Measurements from ENCODE around the gene PARD3B.

Gene PARD3B

DNA sequence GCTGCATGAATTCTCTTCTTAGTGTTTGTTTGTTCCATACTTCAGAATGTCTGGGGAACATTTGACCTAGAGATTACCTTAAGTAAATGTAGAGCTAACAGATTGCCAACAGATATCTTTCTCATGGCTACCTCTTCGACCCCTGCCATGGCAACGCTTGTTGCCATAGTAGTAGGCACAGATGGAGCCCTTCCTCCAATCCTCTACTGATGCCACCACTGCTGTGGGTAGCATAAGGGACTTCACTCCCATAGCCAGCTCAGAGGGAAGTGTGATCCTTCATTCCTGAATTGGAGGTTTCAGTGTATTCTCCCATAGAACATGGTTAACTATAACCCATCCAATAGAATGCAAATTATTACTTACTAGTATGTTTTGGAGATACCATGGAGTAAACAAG lies 593.5 kb downstream of the PARD3B start:
- DNase-seq (ENCODE audit: low read depth) = no peak
- H3K4me3 ChIP-seq (ENCODE audit: low read depth, low read length) = no peak overlapping the region
- TF ChIP-seq, protein P1, sequence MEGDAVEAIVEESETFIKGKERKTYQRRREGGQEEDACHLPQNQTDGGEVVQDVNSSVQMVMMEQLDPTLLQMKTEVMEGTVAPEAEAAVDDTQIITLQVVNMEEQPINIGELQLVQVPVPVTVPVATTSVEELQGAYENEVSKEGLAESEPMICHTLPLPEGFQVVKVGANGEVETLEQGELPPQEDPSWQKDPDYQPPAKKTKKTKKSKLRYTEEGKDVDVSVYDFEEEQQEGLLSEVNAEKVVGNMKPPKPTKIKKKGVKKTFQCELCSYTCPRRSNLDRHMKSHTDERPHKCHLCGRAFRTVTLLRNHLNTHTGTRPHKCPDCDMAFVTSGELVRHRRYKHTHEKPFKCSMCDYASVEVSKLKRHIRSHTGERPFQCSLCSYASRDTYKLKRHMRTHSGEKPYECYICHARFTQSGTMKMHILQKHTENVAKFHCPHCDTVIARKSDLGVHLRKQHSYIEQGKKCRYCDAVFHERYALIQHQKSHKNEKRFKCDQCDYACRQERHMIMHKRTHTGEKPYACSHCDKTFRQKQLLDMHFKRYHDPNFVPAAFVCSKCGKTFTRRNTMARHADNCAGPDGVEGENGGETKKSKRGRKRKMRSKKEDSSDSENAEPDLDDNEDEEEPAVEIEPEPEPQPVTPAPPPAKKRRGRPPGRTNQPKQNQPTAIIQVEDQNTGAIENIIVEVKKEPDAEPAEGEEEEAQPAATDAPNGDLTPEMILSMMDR (IDR thresholded peaks at IDR 0.05; ENCODE audit: insufficient read depth, low read depth, low read length, missing control alignments) = no peak

DNA sequence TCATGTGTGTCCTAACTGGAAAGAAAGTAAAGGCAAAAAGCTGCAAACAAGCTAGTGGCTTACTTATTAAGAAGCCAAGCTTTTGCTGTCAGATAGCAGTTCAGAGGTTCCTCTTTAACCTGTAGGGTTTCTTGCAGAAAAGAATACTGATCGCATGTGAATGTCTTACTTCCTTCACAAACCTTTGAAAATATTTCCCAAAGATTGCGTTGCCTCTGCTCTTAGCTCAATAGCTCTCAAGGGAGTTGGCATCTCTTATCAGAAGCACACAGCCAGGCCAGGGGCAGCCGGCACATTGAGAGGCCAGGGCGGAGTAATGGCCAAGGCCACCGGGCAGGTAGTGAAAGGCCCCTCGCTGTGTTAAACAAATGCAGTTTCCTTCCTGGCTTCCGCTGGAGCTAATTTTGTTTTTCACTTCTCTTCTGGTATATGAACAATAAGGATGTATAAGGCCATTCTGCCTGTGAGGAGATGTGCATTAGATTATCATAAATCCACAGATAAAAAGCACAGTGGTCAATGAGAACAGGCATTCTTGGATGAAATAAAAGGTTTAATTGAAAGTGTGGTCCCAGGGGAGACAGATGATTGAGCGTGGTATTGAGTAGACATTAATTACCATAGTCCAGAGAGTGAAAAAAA lies 594.7 kb downstream of the PARD3B start:
- no peak for DNase-seq (ENCODE audit: low read depth)
- TF ChIP-seq, protein P1 (IDR thresholded peaks at IDR 0.05; ENCODE audit: insufficient read depth, low read depth, low read length, missing control alignments) = no peak
- H3K4me3 ChIP-seq (ENCODE audit: low read depth, low read length) = no peak overlapping the region

DNA sequence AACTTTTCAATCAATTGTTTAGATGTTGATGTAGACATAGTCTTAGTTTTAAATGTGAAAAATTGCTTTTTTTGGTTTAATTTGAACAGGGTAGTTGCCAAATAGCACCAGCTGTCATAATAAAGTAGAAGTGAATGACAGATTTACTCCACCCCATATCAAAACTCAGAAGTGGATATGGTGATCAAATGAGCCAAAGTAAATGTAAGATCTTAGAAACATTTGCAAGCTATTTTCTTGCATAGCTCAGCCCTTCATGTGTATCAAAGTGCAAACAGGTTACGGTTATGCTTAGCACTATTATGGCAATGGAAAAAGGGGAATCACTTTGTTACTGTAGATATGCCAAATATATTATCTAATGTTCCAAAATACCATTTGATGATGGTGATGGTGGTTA lies 596.1 kb downstream of the PARD3B start:
- DNase-seq (ENCODE audit: low read depth) = no peak

DNA sequence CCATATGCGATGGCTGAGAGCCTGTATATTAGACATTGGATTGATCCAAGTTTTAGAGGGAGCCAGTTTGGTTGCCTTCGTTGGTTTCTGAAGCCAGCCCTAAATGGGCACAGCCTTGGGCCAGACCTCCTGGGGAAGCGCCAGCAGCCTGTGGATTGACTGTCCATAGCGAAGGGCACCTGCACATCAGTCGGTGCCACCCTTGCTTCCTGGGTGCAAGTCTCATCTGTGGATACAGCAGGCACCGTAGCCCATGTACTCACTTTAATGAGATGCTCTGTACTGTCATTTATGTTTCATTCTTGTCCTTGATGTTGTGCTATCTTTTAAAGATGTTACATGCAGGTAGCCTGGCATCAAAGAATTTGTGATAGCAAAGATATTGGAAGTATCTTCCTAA lies 600.6 kb downstream of the PARD3B start:
- DNase-seq (ENCODE audit: low read depth) = no peak
- H3K4me3 ChIP-seq (ENCODE audit: low read depth, low read length) = no peak overlapping the region
- TF ChIP-seq, protein P1 (IDR thresholded peaks at IDR 0.05; ENCODE audit: insufficient read depth, low read depth, low read length, missing control alignments) = no peak

More for the DNA sequence above, 596.1 kb downstream of the PARD3B start:
- no peak overlapping the region for H3K4me3 ChIP-seq (ENCODE audit: low read depth, low read length)
- TF ChIP-seq, protein P1 (IDR thresholded peaks at IDR 0.05; ENCODE audit: insufficient read depth, low read depth, low read length, missing control alignments) = no peak

DNA sequence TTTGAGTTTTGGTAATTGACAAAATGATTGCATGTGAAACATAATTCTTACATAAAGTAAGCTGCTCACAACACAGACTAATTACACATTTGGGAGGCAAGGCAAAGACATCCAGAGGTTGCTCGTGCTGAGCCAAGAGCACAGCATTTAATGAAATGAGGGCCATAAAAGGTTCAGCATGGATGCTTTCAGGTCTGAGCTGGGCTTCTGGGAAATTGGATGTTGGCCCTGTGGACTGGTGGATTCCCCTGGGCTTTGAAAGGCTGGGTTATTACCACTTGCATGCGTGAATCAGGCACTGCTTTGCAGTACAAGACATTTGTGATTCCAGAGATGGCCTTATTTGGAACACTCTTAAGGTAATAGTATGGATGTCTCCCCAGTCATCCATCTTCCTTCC lies 603.5 kb downstream of the PARD3B start:
- no peak overlapping the region for H3K4me3 ChIP-seq (ENCODE audit: low read depth, low read length)
- no peak for DNase-seq (ENCODE audit: low read depth)
- TF ChIP-seq, protein P1 (IDR thresholded peaks at IDR 0.05; ENCODE audit: insufficient read depth, low read depth, low read length, missing control alignments) = no peak

DNA sequence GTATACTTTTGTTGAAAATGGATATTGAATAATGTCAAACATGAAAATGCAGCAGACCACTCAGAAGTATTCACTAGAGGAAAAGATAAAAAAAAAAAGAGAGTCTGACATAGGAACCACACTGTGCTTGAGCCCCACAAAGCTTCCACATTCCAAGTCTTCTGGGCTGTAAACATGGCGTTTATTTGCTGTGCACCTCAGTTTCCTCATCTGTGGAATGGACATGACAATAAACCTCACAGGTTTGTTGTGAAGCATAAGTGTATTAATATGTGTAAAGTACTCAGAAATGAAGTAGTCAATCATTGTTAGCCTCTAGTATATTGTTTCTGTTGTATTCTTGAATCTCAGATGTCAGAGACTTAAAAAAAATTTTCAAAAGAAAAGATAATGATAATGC lies 611.2 kb downstream of the PARD3B start:
- no peak overlapping the region for H3K4me3 ChIP-seq (ENCODE audit: low read depth, low read length)
- TF ChIP-seq, protein P1 (IDR thresholded peaks at IDR 0.05; ENCODE audit: insufficient read depth, low read depth, low read length, missing control alignments) = no peak
- no peak for DNase-seq (ENCODE audit: low read depth)

DNA sequence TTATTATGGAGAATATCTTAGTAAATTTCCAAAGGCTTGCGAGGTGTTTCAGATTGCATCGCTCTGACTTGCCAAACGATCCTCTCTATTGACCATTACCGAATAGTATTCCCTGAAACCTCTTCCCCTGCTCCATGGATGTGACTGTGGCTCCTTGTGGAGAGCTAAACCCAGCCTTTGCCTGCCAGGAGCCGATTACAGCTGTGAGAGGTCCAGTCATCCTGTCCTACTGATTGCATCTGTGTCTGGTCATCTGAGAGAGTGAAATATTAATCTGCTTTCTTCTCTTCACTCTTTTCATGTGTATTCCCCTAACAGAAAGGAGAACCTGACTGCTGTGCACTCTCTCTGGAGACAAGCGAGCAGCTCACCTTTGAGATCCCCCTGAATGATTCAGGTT lies 613.1 kb downstream of the PARD3B start:
- TF ChIP-seq, protein P1 (IDR thresholded peaks at IDR 0.05; ENCODE audit: insufficient read depth, low read depth, low read length, missing control alignments) = no peak
- DNase-seq (ENCODE audit: low read depth) = no peak

More for the DNA sequence above, 613.1 kb downstream of the PARD3B start:
- no peak overlapping the region for H3K4me3 ChIP-seq (ENCODE audit: low read depth, low read length)

All from GM12865 (cell line).